ENCODE measurements around the gene MAP7D2.

Gene MAP7D2

GRCh38 chrX:19964017-19964710 lies 152.5 kb downstream of the MAP7D2 start:
- no peak for DNase-seq

- no peak for DNase-seq
Measured at GRCh38 chrX:19960913-19961312, 155.8 kb downstream of the MAP7D2 start.

- no peak for DNase-seq
Measured at GRCh38 chrX:19958552-19959486, 157.9 kb downstream of the MAP7D2 start.

GRCh38 chrX:19956923-19957322 lies 159.8 kb downstream of the MAP7D2 start:
- DNase-seq = no peak

Measured in bone marrow (tissue), 2 donors.